ENCODE results near the gene HLCS. TPM values are rescaled to one million over a fixed set of nuclear protein-coding genes. Genes with fewer than 3 reads are reported as not detected.

HLCS gene
- total RNA-seq, 2 experiments from 2014 or later: 12.5 to 15.5 TPM

DNA sequence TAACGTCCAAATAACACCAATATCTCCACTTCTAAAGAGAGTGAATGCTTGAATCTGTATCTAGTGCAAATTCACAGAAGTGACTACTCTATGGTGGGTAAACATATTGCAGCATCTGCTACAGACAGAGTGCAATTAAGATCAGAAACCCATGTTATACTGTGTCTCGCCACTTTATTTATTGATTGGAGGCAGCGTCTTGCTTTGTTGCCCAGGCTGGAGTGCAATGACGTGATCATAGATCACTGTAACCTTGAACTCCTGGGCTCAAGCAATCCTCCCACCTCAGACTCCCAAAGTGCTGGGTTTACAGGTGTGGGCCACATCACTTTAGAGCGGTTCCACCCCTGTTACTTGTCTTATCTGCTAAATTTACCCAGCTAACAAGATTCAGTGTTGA is 57.0 kb downstream of the HLCS start:
- no peak overlapping the region for H3K27ac Mint-ChIP-seq
- H3K9me3 Mint-ChIP-seq: no peaks in the 10 kb centered on the region
- ChIA-PET CTCF (no interaction called here), POLR2A (no interaction called here)
- no peaks in the 10 kb centered on the region for H3K36me3 Mint-ChIP-seq (ENCODE audit: low read depth)
- intact Hi-C loops (cut with micrococcal nuclease): no loop called here
- no peaks in the 10 kb centered on the region for H3K27me3 Mint-ChIP-seq
- ATAC-seq (no peak), DNase-seq (no peak)
- H3K4me1 Mint-ChIP-seq (ENCODE audit: low read depth): peaks cover 7% of the 10 kb centered on the region
- H3K4me3 Mint-ChIP-seq: no peak overlapping the region
- TF ChIP-seq CTCF (IDR thresholded peaks at IDR 0.05): no peak

- CTCF ChIA-PET: no interaction called here
- H3K36me3 Mint-ChIP-seq (ENCODE audit: low read depth): no peaks in the 10 kb centered on the region
- no peaks in the 10 kb centered on the region for H3K9me3 Mint-ChIP-seq
- no peak overlapping the region for H3K4me3 Mint-ChIP-seq
- no peak for DNase-seq
- H3K27ac Mint-ChIP-seq: no peak overlapping the region
- intact Hi-C loops (cut with micrococcal nuclease): no loop called here
- POLR2A ChIA-PET: no interaction called here
- peaks cover 7% of the 10 kb centered on the region for H3K4me1 Mint-ChIP-seq (ENCODE audit: low read depth)
- ATAC-seq: no peak
- no peak for TF ChIP-seq CTCF (IDR thresholded peaks at IDR 0.05)
- H3K27me3 Mint-ChIP-seq: no peaks in the 10 kb centered on the region
Measured at GRCh38 chr21:36908260-36908908, 58.1 kb downstream of the HLCS start.

DNA sequence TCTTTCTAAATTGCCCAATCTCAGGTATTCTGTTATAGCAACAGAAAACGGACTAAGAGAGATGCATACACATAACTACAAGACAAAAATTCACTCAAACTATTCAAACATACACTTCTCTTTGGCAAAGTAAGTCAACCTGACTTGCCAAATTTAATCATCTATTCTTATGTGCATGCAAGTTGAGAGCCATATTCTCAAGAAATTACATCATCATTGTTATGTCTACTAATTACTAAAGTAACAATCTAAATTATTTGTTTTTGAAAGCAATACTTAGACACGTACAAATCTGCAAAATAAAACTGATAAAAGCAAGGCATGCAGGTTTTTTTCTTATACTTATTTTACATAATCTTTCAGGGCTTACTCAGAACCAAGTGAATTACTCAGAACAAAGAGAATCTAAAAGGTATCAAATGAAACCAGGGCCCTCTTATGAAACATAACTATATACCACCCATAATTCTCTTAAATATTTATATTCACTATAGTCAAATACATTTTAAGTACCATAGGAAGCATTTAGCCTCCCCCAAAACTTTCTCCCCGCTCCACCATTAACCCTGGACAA is 62.3 kb downstream of the HLCS start:
- DNase-seq: no peak
- no peak for TF ChIP-seq CTCF (IDR thresholded peaks at IDR 0.05)
- no peaks in the 10 kb centered on the region for H3K36me3 Mint-ChIP-seq (ENCODE audit: low read depth)
- H3K27me3 Mint-ChIP-seq: no peaks in the 10 kb centered on the region
- H3K4me1 Mint-ChIP-seq (ENCODE audit: low read depth): peaks cover 3% of the 10 kb centered on the region
- H3K9me3 Mint-ChIP-seq: no peaks in the 10 kb centered on the region
- intact Hi-C loops (cut with micrococcal nuclease): no loop called here
- no peak overlapping the region for H3K27ac Mint-ChIP-seq
- ChIA-PET POLR2A (no interaction called here), CTCF (no interaction called here)
- no peak overlapping the region for H3K4me3 Mint-ChIP-seq
- no peak for ATAC-seq

GRCh38 chr21:36902793-36903192 is 63.7 kb downstream of the HLCS start:
- no peaks in the 10 kb centered on the region for H3K36me3 Mint-ChIP-seq (ENCODE audit: low read depth)
- ChIA-PET CTCF (no interaction called here), POLR2A (no interaction called here)
- no peaks in the 10 kb centered on the region for H3K27me3 Mint-ChIP-seq
- no peaks in the 10 kb centered on the region for H3K9me3 Mint-ChIP-seq
- no peak for TF ChIP-seq CTCF (IDR thresholded peaks at IDR 0.05)
- DNase-seq (no peak), ATAC-seq (no peak)
- H3K4me1 Mint-ChIP-seq (ENCODE audit: low read depth): peaks cover 3% of the 10 kb centered on the region
- no peak overlapping the region for H3K27ac Mint-ChIP-seq
- no peak overlapping the region for H3K4me3 Mint-ChIP-seq
- intact Hi-C loops (cut with micrococcal nuclease): no loop called here

DNA sequence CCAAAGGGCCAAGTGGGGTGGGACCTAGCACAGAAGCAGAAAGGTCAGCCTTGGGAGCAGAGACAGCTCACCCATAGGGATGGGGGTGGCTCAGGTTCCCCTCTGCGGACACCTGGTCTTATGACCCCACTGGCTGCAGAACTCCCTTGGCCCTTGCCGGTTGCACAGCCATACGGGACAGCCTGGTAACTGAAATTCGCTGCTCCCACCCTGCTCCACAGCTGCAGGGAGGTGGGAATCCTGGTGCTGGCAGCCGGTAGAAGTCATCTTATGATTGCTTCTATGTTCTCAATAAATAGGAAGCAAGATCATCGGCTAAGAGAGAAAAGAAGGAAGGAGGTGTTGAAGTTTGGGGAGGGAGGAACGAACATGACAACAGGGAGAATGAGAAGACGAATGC is 64.1 kb downstream of the HLCS start:
- DNase-seq: no peak
- H3K4me1 Mint-ChIP-seq (ENCODE audit: low read depth): peaks cover 3% of the 10 kb centered on the region
- H3K4me3 Mint-ChIP-seq: no peak overlapping the region
- ChIA-PET CTCF (no interaction called here), POLR2A (no interaction called here)
- H3K27ac Mint-ChIP-seq: no peak overlapping the region
- ATAC-seq: no peak
- H3K36me3 Mint-ChIP-seq (ENCODE audit: low read depth): no peaks in the 10 kb centered on the region
- H3K27me3 Mint-ChIP-seq: no peaks in the 10 kb centered on the region
- H3K9me3 Mint-ChIP-seq: no peaks in the 10 kb centered on the region
- no peak for TF ChIP-seq CTCF (IDR thresholded peaks at IDR 0.05)
- intact Hi-C loops (cut with micrococcal nuclease): no loop called here

Data from activated CD8-positive, alpha-beta T cell treated with anti-CD3 and anti-CD28 coated beads for 36 hours (primary cell).